Measurements from ENCODE around the gene LYG1.
"Not testable (repeated sequence)": the region's sequence is repeated elsewhere in the genome, so short reads cannot be mapped to it uniquely, and the experiment has no call there.

Gene LYG1

DNA sequence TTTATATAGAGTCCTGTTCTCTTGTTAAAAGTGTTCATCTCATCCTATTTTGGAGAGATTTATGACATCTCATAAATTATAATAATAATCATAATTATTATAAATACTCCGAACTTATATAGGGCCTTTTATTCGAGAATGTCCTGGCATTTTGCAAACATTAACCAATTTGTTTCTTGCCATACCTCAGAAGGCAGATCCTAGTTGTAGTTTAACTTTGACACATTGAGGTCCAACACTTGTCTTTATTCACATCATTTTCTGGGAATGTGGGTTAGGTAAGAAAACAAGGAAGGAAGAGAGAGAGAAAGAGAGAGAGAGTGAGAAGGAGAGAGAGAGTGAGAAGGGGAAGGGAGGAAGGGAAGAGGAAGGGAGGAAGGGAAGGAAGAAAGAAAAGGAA is at the start of gene LYG1:
LYG1 (minus strand) TSS at position 101 of the 400 bp plus-strand sequence. CDS start 5,527 bp downstream, outside the sequence.
- DNase-seq, result not testable (repeated sequence)

DNA sequence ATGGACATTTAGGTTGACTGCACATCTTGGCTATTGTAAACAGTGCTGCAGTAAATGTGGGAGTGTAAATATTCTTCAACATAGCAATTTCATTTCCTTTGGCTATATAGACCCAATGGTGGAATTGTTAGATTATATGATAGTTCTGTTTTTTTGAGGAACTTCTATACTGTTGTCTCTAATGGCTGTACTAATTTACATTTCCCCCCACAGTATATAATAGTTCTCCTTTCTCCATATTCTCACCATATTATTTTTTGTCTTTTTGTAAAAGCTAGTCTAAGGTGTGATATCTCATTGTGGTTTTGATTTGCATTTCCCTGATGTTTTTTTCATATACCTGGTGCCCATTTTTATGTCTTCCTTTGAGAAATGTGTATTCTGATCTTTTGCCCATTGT is 49.2 kb upstream of the LYG1 start:
- DNase-seq, result no peak

DNA sequence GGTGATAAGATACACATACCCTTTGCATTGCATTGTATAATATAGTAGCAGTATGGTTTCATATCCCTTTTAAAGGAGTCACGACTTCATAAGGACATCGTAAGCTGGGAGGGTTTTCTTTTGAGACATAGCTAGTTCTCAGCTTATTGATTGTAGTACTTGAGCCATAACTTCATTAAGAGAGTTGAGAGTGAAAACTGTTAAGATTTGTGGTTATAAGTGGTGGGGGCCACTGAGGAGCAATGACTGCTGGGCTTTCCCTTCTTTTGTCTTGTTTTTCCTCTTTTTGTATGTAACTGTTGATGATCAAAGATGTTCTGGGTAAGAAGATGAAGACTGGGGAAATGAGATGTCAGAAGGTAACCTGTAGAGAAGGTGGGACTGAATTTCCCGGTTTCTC is 47.2 kb upstream of the LYG1 start:
- no peak for DNase-seq

DNA sequence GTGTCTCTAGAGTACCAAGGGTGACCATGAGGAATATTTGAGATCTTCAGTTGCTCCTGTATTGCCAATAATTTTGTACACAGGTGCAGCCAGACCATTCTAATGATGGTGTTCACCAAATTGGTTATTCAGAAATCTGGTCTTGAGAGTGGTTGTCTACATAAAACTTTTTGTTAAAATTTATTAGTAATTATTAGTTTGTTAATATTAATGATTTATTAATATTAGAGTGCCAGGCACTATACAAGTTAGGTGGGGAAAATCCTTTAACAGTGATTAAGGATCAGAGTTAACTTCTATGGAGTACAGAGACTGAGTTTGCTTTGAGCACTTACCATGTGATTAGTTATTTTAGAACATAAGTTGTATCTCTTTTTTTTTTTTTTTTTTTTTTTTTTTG is 45.2 kb upstream of the LYG1 start:
- no peak for DNase-seq

DNA sequence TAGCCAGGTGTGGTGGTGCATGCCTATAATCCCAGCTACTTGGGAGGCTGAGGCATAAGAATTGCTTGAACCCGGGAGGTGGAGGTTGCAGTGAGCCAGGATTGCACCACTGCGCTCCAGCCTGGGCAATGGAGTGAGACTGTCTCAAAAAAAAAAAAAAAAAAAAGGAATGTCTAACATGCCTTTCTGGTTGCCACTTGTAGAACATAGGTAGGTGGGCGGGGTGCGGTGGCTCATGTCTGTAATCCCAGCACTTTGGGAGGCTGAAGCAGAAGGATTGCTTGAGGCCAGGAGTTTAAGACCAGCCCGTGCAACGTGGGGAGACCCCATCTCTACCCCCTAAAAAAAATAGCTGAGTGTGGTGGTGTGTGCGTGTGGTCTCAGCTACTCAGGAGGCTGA is 44.4 kb upstream of the LYG1 start:
- not testable (repeated sequence) for DNase-seq

DNA sequence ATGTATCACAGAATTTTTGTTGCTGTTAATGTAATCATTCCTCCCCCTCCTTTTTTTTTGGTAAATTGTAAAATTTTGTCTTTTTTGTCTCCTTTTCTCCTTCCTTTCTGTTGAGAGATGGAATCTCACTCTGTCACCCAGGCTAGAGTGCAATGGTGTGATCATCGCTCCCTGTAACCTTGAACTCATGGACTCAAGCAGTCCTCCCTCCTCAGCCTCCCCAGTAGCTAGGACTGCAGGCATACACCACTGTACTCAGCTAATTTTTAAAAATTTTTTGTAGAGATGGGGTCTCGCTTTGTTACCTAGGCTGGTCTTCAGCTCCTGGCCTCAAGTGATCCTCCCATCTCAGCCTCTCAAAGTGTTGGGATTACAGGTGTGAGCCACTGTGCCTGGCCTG is 41.5 kb upstream of the LYG1 start:
- DNase-seq, result no peak

DNA sequence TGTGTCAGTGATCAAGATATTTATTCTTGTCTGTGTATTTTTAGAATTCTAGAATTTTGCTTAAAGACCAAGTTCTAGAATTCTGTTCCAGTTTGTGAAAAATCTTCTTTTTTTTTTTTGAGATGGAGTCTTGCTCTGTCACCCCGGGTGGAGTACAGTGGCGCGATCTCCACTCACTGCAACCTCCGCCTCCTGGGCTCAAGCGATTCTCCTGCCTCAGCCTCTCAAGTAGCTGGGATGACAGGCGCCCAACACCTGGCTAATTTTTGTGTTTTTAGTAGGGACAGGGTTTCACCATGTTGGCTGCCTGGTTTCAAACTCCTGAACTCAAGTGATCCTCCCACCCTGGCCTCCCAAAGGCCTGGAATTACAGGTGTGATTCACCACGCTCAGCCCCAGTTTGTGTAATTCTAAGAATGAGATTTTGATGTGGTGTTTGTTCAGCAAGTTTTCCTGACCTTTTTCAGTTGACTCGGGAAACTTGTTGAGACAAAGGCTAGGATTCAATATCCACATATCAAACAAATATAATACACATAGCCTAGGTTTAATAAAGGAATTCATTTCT is 39.8 kb upstream of the LYG1 start:
- no peak for DNase-seq

DNA sequence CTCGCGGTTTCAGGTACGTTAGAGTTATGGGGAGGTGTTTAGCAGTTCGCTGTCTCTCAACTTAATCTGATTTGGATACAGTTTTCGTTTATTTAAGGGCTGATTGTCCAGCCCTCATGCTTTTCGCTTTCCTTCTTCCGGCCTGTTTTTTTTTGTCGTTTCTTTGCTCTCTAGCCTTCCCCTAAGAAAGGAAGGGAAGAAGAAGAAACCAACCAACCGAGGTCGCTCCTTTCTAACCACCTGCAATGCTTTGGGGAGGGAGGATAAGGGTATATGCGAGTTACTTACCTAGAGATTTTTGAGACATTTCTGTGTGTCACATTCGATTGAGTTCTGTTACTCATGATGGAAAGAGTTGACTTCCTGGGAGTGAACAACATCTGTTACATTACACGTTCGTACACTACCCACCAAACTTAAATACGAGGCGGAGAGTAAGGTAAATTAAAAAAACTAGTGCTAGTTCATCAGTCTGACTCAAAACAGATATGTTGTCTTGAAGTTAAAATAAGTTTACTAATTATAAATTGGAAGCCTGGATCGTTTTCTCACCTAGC is 37.1 kb upstream of the LYG1 start:
- no peak for DNase-seq

DNA sequence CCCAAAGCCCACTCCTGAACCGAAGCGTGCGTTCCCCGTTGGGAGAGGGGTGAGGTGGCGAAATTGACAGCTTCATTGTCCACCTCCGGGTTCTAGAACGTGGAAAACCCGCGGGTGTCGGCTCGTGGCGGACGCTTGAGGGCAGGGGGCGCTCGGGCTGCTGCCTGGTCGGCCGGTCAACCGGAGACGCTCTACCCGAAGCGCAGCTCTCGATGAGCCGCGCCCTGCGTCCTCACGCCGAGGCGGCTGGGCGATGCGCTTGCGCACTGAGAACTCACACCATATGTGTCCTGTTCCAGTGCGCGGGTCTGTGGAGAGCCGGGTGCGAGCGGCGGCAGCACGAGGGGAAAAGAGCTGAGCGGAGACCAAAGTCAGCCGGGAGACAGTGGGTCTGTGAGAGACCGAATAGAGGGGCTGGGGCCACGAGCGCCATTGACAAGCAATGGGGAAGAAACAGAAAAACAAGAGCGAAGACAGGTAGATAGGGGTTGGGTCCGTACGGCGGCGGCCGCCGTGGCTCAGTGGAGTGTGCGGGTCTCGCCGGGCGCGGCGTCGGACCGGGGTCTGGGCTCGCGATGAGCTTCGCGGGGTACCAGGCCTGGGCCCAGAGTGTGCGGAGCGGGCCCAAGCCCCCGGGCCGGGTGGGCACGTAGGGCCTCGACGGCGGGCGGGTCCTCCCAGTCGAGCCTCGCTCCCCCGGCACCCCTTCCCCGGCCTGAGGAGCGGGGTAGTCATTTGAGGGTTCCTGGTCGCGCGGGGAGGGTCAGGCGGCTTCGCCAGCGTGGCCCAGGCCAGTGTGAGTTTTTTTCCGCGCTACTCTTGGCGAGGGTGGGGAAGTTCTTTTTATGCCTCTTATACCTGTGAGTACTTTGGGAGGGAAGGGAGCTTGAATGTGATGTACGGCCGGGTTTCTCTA is 36.4 kb upstream of the LYG1 start, which contains the start of gene EIF5B:
EIF5B (plus strand) TSS at position 277 of the 916 bp plus-strand sequence; CDS start at position 443, 166 bp downstream.
- DNase-seq, result peak; percentile 97

DNA sequence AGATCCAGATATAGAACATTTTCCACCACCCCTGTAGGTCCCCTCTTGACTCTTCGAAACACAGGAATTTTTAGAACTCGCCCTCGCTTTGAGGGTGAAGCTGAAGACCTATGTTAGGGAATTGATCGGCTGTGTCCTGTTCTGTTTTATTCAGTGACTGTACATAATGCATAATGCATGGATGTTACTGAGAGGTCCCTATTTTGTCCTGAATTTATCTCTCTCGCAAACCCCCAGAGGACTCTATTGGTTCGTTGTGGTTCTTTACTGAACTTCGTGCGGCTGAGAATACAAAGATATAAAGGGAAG is 35.8 kb upstream of the LYG1 start:
- no peak for DNase-seq

DNA sequence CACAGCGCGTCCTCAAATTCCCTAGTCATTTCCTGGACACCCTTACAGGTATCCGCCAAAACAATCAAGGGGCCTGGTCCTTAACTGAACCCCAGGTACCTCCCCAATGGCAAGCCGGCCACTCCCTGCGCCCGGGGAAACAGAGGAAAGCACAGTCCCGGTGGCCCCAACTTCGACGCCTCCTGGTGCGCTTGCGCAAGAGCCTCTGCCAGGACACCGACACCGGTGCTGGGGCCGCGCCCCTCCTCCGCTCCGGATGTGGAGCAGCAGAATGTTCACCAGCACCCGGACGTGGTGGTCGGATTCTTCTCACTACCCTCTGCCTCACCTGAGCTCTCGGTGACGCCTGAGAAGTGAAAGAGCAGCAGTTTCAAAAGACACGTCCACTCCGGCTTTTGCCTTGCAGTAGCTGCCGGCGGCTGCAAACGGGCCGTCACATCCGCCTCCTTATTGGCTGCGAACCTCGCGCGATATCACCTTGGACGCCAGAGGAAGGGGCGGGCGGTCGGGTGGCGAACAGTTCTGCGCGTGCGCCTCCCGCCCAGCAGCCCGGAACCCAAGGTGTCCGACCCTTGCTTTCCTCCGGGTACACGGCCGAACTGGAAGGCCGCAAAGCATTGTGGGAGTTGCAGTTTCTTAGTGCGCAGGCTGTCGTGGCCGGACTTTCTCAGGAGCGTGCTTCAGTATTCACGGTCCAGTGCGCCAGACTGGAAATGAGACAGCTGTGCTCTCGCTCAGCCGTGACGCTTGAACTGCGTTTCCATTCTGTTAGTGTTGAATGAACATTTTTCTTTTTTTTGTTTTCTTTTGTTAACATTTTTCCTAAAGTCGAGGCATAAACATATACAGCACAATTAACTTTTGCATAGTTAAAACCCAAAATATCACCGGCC is 35.2 kb upstream of the LYG1 start, which contains the start of gene TXNDC9:
TXNDC9 (minus strand) TSS at position 423 of the 893 bp plus-strand sequence. CDS start 3,123 bp downstream, outside the sequence.
- DNase-seq, result peak; percentile 99

DNA sequence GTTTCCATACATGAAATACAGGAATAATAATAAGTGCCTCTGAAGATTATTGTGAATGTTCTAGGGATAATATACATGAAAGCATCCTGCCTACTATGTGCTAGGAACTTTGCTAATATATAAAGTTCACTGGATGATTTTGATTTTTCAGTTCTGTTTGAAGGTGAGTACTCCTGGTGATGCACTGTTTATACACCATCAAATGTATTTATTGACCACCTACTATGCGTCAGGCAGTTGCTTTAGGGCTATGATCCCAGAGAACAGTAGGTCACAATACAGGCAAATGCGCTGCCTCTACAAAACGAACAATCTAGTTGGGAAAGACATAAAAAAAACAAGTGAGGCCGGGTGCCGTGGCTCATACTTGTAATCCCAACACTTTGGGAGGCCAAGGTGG is 24.4 kb upstream of the LYG1 start:
- DNase-seq, result no peak

DNA sequence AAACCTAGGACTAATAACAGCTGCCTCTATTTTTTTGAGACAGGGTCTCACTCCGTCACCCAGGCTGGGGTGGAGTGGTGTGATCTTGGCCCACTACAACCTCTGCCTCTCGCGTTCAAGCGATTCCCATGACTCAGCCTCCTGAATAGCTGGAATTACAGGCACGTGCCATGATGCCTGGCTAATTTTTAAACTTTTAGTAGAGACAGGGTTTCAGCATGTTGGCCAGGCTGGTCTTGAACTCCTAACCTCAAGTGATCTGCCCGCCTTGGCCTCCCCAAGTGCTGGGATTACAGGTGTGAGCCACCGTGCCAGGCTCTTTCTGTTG is 16.8 kb upstream of the LYG1 start:
- DNase-seq, result not testable (repeated sequence)

DNA sequence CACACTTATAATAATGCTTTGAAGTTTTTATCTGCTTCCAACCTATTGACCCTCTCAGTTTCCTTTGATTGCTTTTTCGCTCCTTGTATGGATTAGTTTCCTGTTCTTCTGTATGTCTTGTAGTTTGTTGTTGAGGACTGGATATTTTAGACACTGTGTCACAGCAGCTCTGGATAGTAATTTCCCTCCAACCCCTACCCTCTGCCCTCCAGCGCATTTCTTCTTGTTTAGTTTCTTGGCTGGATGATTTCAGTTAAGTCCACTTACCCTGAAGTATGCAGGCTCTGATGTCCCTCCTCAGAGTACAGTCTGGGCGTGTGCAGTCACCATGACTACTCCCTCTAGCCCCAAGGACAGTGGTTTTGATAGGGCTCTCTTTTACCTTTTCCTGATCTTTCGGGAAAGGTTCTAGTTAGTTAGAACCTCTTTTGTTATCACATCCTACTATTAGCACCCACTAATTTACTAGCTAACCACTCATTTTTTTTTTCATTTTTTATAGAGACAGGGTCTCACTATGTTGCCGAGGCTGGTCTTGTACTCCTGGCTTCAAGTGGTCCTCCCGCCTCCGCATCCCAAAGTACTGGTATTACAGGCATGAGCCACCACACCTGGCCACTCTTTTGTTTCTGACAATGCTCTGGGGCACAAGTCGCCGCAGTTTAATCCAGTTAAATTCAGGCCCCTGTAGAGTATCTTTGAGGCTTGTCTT is 16.3 kb upstream of the LYG1 start:
- DNase-seq, result no peak

DNA sequence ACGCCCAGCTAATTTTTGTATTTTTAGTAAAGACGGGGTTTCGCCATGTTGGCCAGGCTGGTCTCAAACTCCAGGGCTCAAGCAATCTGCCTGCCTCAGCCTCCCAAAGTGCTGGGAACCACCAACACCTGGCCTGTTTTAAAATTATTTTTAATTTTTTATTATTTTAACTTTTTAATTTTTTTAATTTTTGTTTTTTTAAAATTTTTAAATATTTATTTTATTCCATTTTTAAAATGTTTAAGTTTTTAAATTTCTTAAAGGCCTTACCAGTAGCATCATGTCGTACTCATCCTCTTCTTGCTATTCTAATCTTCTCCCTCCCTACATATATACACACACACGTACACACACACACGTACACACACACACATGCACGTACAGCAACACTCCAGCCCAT is 1.4 kb downstream of the LYG1 start:
- no peak for DNase-seq

DNA sequence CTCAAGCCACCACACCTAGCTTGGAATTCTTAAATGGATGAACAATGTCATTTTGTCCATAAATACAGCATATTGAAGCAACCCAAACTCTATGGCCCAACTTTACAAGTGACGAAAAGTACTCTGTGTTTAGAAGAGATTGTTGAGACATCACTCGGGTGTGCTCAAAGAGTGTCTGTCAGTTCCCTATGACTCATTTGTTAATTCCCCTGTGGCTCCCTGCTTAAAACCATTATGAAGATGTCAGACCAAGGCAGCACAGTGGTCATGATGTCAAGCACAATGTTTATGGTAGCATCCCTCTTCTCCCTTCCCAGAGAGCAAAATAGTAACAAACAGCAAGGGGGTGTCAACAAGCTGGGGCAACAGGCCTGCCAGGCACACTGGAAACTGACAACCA is 3.0 kb downstream of the LYG1 start:
- DNase-seq, result no peak

DNA sequence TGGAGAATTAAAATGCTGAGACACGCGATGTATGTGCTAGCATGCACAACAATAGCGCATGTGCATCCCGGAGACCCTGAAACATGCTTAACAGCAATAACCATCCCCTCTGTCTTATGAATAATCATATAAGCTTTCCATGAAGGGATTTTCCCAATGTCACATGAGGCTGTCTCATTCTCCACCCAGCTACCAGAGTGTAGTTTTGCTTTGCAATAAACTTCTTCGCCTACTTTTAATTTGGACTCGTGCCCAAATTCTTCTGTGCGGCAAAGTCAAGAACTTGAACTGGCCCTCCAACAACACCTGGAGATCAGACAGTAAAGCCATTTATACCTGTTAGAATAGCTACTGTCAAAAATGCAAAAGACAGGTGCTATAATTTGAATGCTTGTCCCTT is 15.5 kb downstream of the LYG1 start:
- DNase-seq, result no peak

DNA sequence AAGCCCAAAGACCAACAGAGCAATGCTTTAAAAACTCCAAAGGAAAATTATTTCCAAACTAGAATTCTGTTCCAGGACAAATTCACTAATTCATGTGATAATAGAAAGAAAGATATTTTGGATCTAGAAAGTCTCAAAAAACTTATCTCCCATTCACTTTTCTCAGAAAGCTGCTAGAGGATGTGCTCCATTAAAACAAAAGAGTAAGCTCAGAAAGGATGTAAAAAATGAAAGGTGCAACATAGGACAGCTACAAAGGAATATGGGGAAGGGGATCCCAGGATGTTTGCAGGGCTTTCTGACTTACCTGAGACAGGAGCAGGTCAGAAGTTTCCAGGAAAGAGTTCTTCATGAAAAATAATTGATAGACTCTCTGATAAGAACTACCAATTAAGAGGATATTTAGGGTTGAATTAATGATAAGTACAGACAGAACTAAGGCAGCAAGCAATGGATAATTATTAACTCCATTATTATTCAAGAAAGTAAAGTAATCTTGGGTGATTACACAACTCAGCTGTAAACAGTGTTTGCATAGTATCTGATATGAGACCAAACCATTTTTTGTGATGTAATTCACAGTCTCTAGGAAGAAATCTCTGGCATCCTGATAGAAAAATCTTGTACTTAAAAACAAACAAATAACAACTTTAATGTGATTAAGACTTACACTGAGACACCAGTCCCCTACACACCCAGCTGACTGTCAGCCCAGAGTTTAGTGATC is 20.9 kb downstream of the LYG1 start:
- no peak for DNase-seq

DNA sequence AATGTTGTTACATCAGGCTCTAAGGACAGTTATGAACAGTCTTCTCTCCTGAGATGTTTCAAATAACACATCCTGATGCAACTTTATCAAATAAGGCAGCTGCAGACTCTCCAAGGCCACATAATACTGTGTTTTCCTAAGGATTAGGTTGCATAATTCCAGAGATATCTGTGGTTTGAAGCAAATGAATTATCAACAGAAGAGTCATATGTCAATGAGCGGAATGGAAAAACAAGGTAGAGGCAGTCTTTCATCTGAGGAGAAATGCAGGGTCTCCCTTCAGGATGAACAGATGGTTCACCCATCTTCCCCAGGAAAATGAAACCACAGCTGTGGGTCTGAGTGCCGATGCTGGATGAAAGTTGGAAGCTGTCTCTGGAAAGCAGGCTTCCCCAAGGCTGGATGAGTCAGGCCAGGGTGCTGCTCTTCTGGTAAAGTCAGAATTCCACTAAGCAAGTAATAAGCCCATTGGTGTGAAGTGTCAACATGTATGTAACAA is 22.2 kb downstream of the LYG1 start:
- DNase-seq, result no peak

DNA sequence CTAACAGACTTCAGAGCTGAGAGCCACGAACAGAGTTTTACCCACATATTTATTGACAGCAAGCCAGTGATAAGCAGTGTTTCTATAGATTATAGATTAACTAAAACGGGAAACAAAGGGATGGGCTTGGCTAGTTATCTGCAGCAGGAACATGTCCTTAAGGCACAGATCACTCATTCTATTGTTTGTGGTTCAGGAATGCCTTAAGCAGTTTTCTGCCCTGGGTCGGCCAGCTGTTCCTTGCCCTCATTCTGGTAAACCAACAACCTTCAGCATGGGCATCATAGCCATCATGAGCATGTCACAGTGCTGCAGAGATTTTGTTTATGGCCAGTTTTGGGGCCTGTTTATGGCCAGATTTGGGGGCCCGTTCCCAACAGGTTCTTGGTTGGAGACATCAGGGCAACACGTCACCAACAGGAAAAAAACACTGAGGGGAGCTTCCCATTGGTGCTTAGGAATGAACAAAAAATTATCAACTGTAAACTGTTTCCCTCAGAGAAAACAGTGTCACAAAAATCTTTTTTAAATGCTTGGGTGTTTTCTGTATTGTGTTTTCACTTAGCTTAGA is 22.7 kb downstream of the LYG1 start:
- not testable (repeated sequence) for DNase-seq

DNA sequence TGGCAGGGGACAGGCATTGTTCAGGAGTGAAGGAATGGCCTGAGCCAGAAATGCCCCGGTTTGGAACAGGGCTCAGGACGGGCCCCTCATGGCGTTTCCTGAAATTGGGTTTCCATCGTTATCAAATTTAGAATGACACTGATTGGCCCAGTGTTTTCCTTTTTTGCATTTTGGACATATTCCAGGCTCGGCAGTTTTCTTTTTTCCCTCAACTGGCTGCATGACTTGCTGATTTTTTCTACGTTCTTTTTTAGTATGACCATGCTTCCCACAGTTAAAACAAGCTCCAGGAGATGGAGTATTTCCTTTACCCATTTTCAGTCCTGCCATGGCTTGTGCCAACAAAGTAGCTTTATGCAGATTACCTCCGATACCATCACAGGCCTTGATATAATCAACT is 25.1 kb downstream of the LYG1 start:
- no peak for DNase-seq
